Nephron progenitor cell (in vitro differentiated cells): ENCODE data around the gene UBE4B.
"Not testable (repeated sequence)": the region's sequence is repeated elsewhere in the genome, so short reads cannot be mapped to it uniquely, and the experiment has no call there.

Source experiments
- DNase-seq: peaks from one replicate; pipeline ENCODE4 v3.0.0; 2021
- H3K27ac Mint-ChIP-seq: 2 replicates; pipeline ENCODE4 v1.8.0; 2021; ENCODE audit warnings: mild to moderate bottlenecking, moderate library complexity, mixed read lengths
- H3K27me3 Mint-ChIP-seq: 2 replicates; pipeline ENCODE4 v1.8.0; 2021; ENCODE audit warnings: mild to moderate bottlenecking, low read depth, mixed read lengths; ENCODE audit not compliant: poor library complexity
- H3K36me3 Mint-ChIP-seq: 2 replicates; pipeline ENCODE4 v1.8.0; 2021; ENCODE audit warnings: low read depth, mixed read lengths
- H3K4me1 Mint-ChIP-seq: 2 replicates; pipeline ENCODE4 v1.8.0; 2021; ENCODE audit warnings: mixed read lengths
- H3K4me3 Mint-ChIP-seq: 2 replicates; pipeline ENCODE4 v1.8.0; 2021; ENCODE audit warnings: mild to moderate bottlenecking, moderate library complexity, mixed read lengths
- H3K9me3 Mint-ChIP-seq: 2 replicates; pipeline ENCODE4 v1.8.0; 2021; ENCODE audit warnings: mild to moderate bottlenecking, moderate library complexity, mixed read lengths
- TF ChIP-seq, protein P1 (sequence below): fragments of 200-600 bp; sonication (generic); IDR thresholded peaks from 2 replicates; pipeline ENCODE4 v1.5.0; 2021; ENCODE audit warnings: antibody characterized with exemption

UBE4B gene

DNA sequence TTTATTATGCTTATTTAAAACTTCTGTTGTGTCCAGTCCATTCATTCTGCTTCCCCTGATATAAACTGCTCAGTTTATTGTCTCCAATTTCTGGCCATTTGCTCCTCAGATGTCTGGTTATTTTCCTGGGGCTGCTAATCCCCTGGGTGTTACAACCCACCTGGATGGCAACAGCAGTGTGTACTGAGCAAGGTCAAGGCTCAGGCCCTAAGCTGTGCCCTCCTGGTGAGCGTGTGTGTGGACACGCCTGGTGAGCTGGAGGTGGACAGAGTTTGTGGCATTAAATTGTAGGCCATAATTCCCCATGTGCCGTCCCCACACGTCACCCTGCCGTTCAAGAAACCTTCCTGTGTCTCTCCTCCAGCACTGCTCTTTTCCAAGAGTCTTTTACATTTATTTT is 159.5 kb downstream of the UBE4B start:
- DNase-seq = no peak
- Mint-ChIP-seq H3K27me3 (peaks cover 29% of the 10 kb centered on the region), H3K9me3 (peaks cover 12% of the 10 kb centered on the region), H3K27ac (no peak overlapping the region), H3K4me3 (no peak overlapping the region), H3K36me3 (no peaks in the 10 kb centered on the region), H3K4me1 (peaks cover 9% of the 10 kb centered on the region)
- TF ChIP-seq, protein P1, sequence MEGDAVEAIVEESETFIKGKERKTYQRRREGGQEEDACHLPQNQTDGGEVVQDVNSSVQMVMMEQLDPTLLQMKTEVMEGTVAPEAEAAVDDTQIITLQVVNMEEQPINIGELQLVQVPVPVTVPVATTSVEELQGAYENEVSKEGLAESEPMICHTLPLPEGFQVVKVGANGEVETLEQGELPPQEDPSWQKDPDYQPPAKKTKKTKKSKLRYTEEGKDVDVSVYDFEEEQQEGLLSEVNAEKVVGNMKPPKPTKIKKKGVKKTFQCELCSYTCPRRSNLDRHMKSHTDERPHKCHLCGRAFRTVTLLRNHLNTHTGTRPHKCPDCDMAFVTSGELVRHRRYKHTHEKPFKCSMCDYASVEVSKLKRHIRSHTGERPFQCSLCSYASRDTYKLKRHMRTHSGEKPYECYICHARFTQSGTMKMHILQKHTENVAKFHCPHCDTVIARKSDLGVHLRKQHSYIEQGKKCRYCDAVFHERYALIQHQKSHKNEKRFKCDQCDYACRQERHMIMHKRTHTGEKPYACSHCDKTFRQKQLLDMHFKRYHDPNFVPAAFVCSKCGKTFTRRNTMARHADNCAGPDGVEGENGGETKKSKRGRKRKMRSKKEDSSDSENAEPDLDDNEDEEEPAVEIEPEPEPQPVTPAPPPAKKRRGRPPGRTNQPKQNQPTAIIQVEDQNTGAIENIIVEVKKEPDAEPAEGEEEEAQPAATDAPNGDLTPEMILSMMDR = no peak

DNA sequence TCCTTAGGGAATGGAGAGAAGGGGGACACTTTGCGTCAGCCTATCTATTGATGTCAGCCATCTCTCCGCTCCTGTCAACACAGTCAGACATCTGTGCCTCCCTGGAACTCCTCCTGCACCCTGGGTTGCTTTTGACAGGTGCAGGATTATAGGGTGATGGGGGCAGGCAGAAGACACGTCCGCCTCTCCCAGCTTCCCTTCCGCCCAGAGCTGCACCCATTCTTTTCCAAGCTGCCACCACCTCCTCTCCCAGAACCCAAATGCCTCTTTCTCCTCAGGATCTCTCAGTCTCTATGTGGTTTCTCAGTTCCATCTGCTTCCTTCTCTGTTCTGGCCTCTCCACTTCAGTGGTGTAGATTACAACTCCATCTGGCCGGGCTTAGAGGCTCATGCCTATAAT is 160.5 kb downstream of the UBE4B start:
- no peak overlapping the region for H3K4me3 Mint-ChIP-seq
- H3K27ac Mint-ChIP-seq = no peak overlapping the region

DNA sequence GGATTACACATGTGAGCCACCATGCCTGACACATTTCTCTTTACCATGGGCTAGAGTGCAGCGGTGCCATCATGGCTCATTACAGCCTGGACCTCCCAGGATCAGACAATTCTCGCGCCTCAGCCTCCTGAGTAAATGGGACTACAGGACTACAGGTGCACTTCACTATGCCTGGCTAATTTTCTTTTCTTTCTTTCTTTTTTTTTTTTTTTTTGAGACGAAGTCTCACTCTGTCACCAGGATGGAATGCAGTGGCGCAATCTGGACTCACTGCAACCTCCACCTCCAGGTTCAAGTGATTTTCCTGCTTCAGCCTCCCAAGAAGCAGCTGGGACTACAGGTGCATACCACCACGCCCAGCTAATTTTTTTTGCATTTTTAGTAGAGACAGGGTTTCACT is 162.8 kb downstream of the UBE4B start:
- H3K27ac Mint-ChIP-seq = no peak overlapping the region
- TF ChIP-seq, protein P1 = no peak
- no peaks in the 10 kb centered on the region for H3K9me3 Mint-ChIP-seq
- no peak overlapping the region for H3K4me3 Mint-ChIP-seq
- H3K27me3 Mint-ChIP-seq = peaks cover 28% of the 10 kb centered on the region
- DNase-seq = no peak
- H3K4me1 Mint-ChIP-seq = peaks cover 9% of the 10 kb centered on the region
- no peaks in the 10 kb centered on the region for H3K36me3 Mint-ChIP-seq

More for the DNA sequence above, 160.5 kb downstream of the UBE4B start:
- DNase-seq = no peak
- H3K27me3 Mint-ChIP-seq = peaks cover 29% of the 10 kb centered on the region
- no peaks in the 10 kb centered on the region for H3K36me3 Mint-ChIP-seq
- peaks cover 9% of the 10 kb centered on the region for H3K4me1 Mint-ChIP-seq
- TF ChIP-seq, protein P1 = no peak
- peaks cover 10% of the 10 kb centered on the region for H3K9me3 Mint-ChIP-seq

DNA sequence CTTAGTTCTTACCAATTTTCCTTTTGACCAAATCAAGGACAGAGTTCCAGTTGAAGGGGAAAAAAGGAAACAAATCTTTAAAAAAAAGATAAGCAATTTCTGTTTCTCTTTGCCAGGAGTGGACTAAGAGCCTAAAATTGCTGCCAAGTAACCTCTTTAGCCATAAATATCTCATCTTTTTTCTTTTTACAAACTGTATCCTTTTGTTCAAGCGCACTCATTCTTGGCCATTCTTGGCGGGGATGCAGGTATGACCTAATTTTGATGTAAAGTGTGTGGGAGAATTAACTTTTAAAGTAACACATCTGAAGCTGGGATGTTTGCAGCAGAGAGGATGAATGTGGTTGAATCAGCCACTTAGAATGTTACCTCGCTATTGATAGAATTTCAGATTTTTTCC is 164.2 kb downstream of the UBE4B start:
- no peak for DNase-seq
- H3K27ac Mint-ChIP-seq = no peak overlapping the region
- no peak overlapping the region for H3K4me3 Mint-ChIP-seq
- H3K9me3 Mint-ChIP-seq = no peaks in the 10 kb centered on the region
- peaks cover 28% of the 10 kb centered on the region for H3K27me3 Mint-ChIP-seq
- TF ChIP-seq, protein P1 = no peak
- peaks cover 9% of the 10 kb centered on the region for H3K4me1 Mint-ChIP-seq
- H3K36me3 Mint-ChIP-seq = no peaks in the 10 kb centered on the region

DNA sequence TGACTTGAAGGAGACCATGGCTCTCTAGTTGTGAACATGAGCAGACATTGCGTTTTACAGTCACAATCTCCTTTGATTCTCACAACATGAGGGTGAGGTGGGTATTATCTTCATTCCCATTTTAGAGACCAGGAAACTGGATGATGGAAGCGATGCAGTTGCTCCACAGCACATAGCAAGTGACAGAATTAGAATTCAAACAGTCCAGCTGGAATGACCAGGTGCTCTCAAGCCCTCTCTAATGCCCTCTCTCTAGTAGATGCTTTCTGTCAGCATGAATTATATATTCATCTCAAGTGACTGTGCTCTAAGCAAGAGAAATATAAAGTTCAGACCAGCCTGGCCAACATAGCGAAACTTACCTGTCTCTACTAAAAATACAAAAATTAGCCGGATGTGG is 167.9 kb downstream of the UBE4B start:
- Mint-ChIP-seq H3K4me1 (no peaks in the 10 kb centered on the region), H3K36me3 (no peaks in the 10 kb centered on the region), H3K27ac (no peak overlapping the region), H3K9me3 (no peaks in the 10 kb centered on the region), H3K27me3 (peaks cover 12% of the 10 kb centered on the region), H3K4me3 (no peak overlapping the region)
- DNase-seq = no peak
- TF ChIP-seq, protein P1 = no peak

DNA sequence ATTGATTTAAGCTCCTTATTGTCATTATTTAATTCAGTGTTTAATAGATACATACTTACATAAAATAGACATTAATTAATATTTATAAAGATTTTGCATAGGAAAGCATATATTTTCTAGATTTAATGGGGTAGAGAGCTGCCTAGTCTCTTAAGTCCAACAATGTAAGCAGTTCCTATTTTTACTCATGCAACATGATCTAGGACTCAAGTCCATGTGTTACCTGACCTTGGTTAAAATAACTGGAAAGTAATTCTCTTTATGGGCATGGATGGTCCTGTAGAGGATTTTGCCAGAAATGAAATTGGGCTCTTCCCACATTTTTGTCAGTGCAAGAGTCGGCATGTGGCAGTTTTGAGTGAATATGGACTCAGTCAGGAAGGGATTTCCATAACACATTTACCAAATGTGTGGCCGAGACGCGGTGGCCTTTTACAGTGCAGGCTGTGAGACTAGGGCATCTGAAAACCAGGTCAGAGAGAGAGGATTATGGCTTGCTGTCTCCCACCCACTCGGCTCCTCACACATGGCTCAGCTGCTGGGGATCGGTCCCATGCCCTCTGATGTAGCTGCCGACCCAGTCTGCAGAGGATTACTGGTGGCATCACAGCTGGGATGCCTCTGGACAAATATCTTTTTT is 171.4 kb downstream of the UBE4B start:
- H3K4me1 Mint-ChIP-seq = peaks cover under 1% of the 10 kb centered on the region
- H3K4me3 Mint-ChIP-seq = no peak overlapping the region
- no peaks in the 10 kb centered on the region for H3K36me3 Mint-ChIP-seq
- H3K27me3 Mint-ChIP-seq = peaks cover 9% of the 10 kb centered on the region
- H3K27ac Mint-ChIP-seq = no peak overlapping the region
- no peaks in the 10 kb centered on the region for H3K9me3 Mint-ChIP-seq
- DNase-seq = no peak
- TF ChIP-seq, protein P1 = no peak

DNA sequence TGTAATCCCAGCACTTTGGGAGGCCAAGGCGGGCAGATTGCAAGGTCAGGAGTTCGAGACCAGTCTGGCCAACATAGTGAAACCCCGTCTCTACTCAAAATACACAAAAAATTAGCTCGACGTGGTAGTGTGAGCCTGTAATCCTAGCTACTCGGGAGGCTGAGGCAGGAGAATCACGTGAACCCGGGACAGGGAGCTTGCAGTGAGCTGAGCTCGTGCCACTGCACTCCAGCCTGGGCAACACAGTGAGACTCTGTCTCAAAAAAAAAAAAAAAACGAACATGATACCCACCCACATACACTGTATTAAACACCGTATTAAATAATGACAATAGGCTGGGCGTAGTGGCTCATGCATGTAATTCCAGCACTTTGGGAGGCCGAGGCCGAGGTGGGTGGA is 172.4 kb downstream of the UBE4B start:
- not testable (repeated sequence) for H3K36me3 Mint-ChIP-seq, H3K4me3 Mint-ChIP-seq, DNase-seq

More for the DNA sequence above, 172.4 kb downstream of the UBE4B start:
- not testable (repeated sequence) for H3K4me1 Mint-ChIP-seq, H3K9me3 Mint-ChIP-seq, H3K27ac Mint-ChIP-seq, H3K27me3 Mint-ChIP-seq
